Measurements from ENCODE around the gene IL12RB2. TPM values are rescaled to one million over a fixed set of nuclear protein-coding genes. Genes with fewer than 3 reads are reported as not detected.

IL12RB2 gene
- total RNA-seq, 1 donor from 2014 or later, result 0.98 TPM

DNA sequence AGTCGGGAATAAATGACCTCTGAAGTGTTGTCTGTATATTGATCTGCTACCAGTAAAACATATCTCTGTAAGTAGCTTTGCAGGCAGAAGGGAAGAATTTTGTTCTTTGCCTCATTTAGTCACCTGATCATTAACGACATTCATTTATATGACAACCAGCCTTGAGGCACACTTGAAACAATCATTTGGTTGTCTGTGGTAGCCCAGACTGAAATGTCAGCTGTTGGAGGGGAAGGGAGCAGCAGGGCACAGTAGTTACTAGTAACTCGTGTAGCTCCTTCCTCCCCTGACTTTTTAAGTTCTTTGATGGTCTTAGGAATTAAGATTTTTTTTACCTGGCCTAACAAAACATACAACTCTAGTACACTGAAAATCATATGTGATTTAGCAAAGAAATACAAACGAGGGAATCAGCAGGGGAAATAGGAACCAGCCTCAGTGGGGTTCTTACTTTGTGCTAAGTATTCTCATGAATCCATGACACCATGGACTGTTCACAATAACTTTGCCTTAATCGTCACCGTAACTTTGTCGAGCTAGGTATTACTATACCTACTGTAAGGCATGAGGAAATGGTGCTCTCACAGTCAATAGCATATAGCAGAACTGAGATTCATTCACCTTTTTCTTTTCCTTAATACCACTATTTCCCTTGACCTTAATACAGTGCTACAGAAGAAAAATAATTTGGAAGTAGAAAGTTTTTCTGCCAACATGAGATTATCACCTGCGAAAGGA, 6.4 kb downstream of the IL12RB2 start:
- no peak for DNase-seq (ENCODE audit: low spot score)

- no peak for DNase-seq (ENCODE audit: low spot score)
Measured at GRCh38 chr1:67314696-67315095, 7.0 kb downstream of the IL12RB2 start.

GRCh38 chr1:67316180-67316902, 8.7 kb downstream of the IL12RB2 start:
- DNase-seq (ENCODE audit: low spot score), result no peak

GRCh38 chr1:67316918-67317317, 9.2 kb downstream of the IL12RB2 start:
- DNase-seq (ENCODE audit: low spot score), result no peak

- DNase-seq (ENCODE audit: low spot score), result no peak
Measured at GRCh38 chr1:67317803-67318202, 10.1 kb downstream of the IL12RB2 start.

- DNase-seq (ENCODE audit: low spot score), result no peak
Measured at GRCh38 chr1:67322442-67322841, 14.8 kb downstream of the IL12RB2 start.

DNA sequence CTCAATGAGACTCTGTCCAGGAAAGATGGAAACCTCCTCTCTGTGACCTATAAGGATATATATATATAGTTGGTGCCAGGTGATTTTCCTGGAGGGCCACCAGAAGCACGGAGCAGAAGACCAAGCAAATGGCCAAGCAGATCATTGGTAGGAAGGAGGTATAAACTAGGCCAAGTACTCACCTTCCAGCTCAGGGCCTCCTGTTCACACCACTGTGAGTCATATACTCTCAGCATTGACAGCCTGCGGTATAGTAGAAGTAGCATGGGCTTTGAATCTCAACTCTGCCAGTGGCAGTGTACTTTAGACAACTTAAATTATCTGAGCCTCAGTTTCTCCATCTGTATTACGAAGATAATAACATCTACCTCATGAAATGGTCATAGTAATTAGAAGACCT, 15.4 kb downstream of the IL12RB2 start:
- no peak for DNase-seq (ENCODE audit: low spot score)

DNA sequence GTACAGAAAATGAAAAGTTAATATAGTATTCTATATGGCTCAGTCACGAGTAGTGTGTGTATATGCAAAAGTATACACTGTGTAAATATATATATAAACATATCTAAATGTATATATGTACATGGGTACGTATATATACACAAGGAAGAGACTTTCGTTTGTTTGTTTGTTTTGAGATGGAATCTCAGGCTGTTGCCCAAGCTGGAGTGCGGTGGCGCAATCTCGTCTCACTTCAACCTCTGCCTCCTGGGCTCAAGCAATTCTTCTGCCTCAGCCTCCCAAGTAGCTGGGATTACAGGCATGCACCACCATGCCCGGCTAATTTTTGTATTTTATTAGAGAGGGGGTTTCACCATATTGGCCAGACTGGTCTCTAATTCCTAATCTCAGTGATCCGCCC, 16.4 kb downstream of the IL12RB2 start:
- DNase-seq (ENCODE audit: low spot score), result no peak

GRCh38 chr1:67327864-67328466, 20.3 kb downstream of the IL12RB2 start:
- no peak for DNase-seq (ENCODE audit: low spot score)

DNA sequence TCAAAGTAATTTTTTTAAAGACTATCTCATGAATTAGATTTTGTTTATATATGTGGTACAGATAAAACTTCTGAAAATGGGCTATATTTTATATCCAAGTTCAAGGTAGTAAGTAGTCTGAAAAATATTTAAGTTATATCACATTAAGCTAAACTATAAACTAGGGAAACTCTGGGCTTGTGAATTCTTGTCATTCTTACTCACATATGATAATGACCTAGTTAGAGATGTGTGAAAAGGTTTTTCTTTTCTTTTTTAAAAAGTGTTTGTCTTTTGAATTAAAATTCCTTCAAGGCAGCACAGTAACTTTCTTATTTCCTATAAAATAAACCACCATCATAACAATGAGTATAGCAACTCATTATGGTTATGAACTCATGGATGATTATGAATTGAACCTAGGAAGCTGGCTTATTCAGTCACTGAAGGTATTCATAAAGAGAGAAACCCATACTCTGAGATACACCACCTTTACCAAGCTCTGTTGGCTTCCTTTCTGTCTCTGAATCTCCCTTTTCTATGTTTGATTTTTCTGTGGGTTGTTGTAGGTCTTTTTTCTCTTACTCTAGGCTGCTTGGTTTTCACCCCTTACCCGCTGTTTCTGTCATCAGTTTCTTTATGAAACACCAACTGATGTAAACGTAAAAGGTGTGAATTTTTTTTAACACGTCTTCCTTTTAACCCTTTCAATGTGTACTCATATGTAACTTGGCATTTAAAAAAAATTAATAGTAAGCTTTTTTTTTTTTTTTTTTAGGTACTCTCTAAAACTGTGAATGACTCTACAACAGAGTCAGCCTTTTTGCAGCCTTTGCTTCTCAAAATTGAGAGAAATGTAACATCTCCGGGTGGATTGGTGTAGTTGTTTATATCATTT, 25.2 kb downstream of the IL12RB2 start:
- DNase-seq (ENCODE audit: low spot score), result no peak

GRCh38 chr1:67333603-67334002, 25.9 kb downstream of the IL12RB2 start:
- DNase-seq (ENCODE audit: low spot score), result no peak

DNA sequence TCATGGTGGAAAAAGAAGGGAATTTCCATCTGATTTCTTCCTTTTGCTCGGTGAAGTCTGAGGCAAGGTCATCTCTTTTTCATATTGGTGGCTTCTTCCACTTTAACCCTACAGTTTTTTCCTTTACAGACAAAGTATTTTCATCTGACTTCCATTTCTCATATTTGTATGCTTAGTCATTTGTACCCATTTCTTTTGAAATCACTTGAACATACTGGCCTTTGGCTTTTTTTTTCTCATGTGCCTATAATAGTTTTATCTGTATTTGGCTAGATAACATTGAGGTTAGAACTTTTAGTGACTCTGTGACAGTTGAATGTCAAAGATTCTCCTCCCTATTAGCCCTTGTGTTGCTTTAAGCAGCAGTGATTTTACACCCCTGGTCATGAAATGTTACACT, 27.7 kb downstream of the IL12RB2 start:
- no peak for DNase-seq (ENCODE audit: low spot score)

DNA sequence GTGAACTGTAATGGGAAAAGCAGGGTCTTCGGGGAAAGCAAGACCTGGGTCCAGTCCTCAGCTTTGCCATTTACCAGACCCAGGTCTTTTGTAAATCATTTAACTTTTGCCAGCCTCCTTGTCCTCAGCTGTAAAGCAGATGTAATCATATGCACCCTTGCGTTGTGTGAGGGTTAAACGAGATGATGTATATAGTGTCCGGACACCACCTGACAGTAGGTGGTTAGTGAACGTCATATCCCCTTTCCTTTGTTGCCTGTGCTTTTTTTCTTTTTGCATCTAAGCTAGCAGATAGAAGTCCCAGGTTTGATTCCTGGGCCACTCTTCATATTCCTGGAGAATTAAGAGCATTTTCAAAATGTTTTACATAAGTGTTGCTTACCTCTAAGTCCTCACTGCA, 28.5 kb downstream of the IL12RB2 start:
- no peak for DNase-seq (ENCODE audit: low spot score)

GRCh38 chr1:67336783-67337182, 29.1 kb downstream of the IL12RB2 start:
- no peak for DNase-seq (ENCODE audit: low spot score)

DNA sequence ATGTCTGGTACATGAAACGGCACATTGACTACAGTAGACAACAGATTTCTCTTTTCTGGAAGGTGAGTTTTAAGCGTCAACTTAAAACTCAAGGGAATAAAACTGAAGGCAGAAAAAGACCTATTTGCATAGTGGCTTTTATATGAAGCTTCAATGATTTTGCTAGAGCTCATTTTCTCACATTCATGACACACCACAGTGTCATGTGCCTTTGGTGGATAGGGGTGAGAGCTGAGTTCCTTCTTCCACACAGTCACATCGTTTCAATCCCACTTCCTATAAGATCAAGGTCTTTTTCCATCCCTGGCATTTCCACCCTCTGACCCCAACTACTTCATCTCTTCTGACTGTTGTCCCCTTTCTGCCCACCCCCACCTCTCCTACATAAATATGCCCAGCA, 31.0 kb downstream of the IL12RB2 start:
- no peak for DNase-seq (ENCODE audit: low spot score)

DNA sequence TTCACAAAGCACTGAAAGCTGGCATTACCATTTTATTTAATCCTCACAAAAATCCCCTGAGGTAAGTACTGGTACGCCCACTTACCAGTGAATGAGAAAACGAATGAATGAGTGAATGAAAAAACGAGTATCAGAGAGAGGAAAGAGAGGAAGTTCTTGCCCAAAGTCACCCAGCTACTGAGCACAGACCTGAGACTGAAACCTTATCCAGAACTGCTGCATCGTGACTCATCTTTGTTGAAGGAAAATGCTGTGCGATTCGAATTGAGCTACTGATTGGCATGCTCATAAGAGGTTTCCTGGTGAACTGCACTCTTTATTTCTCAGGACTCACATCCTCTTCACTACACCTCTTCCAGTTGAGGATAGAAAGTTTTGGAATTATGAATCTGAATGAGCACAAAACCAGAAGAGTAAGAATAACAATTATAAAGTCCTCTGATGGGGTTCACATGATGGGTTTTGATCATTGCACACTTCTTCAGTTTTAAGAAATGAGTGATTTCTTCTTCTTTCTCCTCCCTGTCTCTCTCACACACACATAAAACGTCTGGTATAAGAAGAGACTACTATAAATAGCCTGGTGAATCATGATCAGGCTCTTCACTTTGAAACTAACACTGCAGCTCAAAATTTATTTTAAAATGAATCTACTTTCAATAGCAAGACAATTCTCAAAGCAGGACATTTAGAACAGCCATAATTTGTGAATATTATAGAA, 32.1 kb downstream of the IL12RB2 start:
- DNase-seq (ENCODE audit: low spot score), result no peak

- DNase-seq (ENCODE audit: low spot score), result no peak
Measured at GRCh38 chr1:67342076-67342890, 34.6 kb downstream of the IL12RB2 start.

- no peak for DNase-seq (ENCODE audit: low spot score)
Measured at GRCh38 chr1:67345556-67345955, 37.9 kb downstream of the IL12RB2 start.

GRCh38 chr1:67346982-67347381, 39.3 kb downstream of the IL12RB2 start:
- no peak for DNase-seq (ENCODE audit: low spot score)

GRCh38 chr1:67347688-67348472, 40.2 kb downstream of the IL12RB2 start:
- peak; percentile 30 for DNase-seq (ENCODE audit: low spot score)
